Thyroid gland (tissue), 4 donors: ENCODE measurements around the gene CBR4. TPM values are rescaled to one million over a fixed set of nuclear protein-coding genes. Genes with fewer than 3 reads are reported as not detected.
A peak's percentile ranks its signal among the peaks of the same experiment; 100 is the strongest.

Experiments
- DNase-seq, 2 donors: peaks; one replicate each; pipeline ENCODE4 v3.0.0-alpha.2; 2019
- H3K27ac ChIP-seq, 3 donors: fragments of 200-600 bp; sonication (generic); 1 replicate in 2 of 3; 2 replicates in 1 of 3; pipeline ENCODE4 v1.5.1; 2016 to 2019; ENCODE audit warnings: mild to moderate bottlenecking in 1 of 3, moderate library complexity in 1 of 3
- H3K27me3 ChIP-seq: fragments of 200-600 bp; sonication (generic); one replicate; pipeline ENCODE4 v1.5.1; 2019
- H3K36me3 ChIP-seq, 2 donors: fragments of 200-600 bp; sonication (generic); one replicate each; pipeline ENCODE4 v1.5.1; 2016 to 2019
- H3K4me1 ChIP-seq, 2 donors: fragments of 200-600 bp; sonication (generic); one replicate each; pipeline ENCODE4 v1.5.1; 2017 to 2019
- H3K4me3 ChIP-seq, 3 donors: fragments of 200-600 bp; sonication (generic); replicated peaks in 1 of 3; 1 replicate in 2 of 3; 2 replicates in 1 of 3; pipeline ENCODE4 v1.5.1; 2016; ENCODE audit warnings: mild to moderate bottlenecking in 1 of 3
- H3K9me3 ChIP-seq: fragments of 200-600 bp; sonication (generic); one replicate; pipeline ENCODE4 v1.5.1; 2017
- CTCF ChIP-seq, 6 experiments: fragments of 200-600 bp in 3 of 6; fragments of 450-650 bp in 3 of 6; sonication (generic) in 3 of 6; IDR thresholded peaks; one replicate each; pipeline ENCODE4 v1.5.1; 2016 to 2019; ENCODE audit warnings: antibody characterized with exemption in 6 of 6, mild to moderate bottlenecking in 2 of 6, inconsistent platforms in 1 of 6, moderate library complexity in 1 of 6
- POLR2A ChIP-seq, 2 donors: fragments of 450-650 bp; IDR thresholded peaks; one replicate each; pipeline ENCODE4 v1.6.1; 2017; ENCODE audit warnings: antibody characterized with exemption in 2 of 2, mild to moderate bottlenecking in 2 of 2, moderate library complexity in 1 of 2
- WGBS, 2 donors: methylation state at CpG; one replicate each; pipeline ENCODE4 v1.1.5; 2017; 5-methylcytosine and 5-hydroxymethylcytosine counted together
- intact Hi-C: fragments of 100-400 bp; cut with DNase I; formaldehyde crosslinking; loops from one replicate; pipeline ENCODE4 v1.15.1; 2023
- total RNA-seq, 4 donors: library from RNA; depleted of rRNA; stranded (reverse); fragments of >200 nt; gene quantifications; one replicate each; pipeline ENCODE4 v1.2.3, GENCODE V29; 2016

CBR4 gene
- total RNA-seq, 4 donors from 2014 or later, result 47.7 to 54.2 (median 49.9) TPM

GRCh38 chr4:169015186-169015623, 5.2 kb upstream of the CBR4 start:
- intact Hi-C loops, result no loop called here
- 37 to 44% methylated on average over 5 of the region's 5 CpGs for WGBS, 2 donors
- H3K4me3 ChIP-seq, result no peak overlapping the region
- no peaks in the 10 kb centered on the region for H3K36me3 ChIP-seq
- no peaks in the 10 kb centered on the region for H3K4me1 ChIP-seq
- peak overlapping the region in 2 of 3 donors; percentile 22 to 63 for H3K27ac ChIP-seq
- H3K9me3 ChIP-seq, result no peaks in the 10 kb centered on the region
- H3K27me3 ChIP-seq, result no peaks in the 10 kb centered on the region
- peak; percentile 54 to 58 for DNase-seq
- TF ChIP-seq CTCF (IDR thresholded peaks at IDR 0.05) (no peak), POLR2A (IDR thresholded peaks at IDR 0.05) (no peak)

- no peaks in the 10 kb centered on the region for H3K36me3 ChIP-seq
Measured at GRCh38 chr4:169014586-169014985, 4.5 kb upstream of the CBR4 start.

GRCh38 chr4:169013396-169013795, 3.3 kb upstream of the CBR4 start:
- Histone ChIP-seq H3K27ac (no peak overlapping the region), H3K4me1 (peaks cover 5 to 6% of the 10 kb centered on the region in 2 donors), H3K4me3 (no peak overlapping the region), H3K27me3 (no peaks in the 10 kb centered on the region), H3K9me3 (no peaks in the 10 kb centered on the region), H3K36me3 (no peaks in the 10 kb centered on the region)
- intact Hi-C loops, result no loop called here
- no peak for TF ChIP-seq CTCF (IDR thresholded peaks at IDR 0.05)
- no peak for TF ChIP-seq POLR2A (IDR thresholded peaks at IDR 0.05)
- 78 to 88% methylated on average over 1 of the region's 1 CpG for WGBS, 2 donors
- DNase-seq, result no peak

More at GRCh38 chr4:169014586-169014985, 4.5 kb upstream of the CBR4 start:
- Histone ChIP-seq H3K27me3 (no peaks in the 10 kb centered on the region), H3K4me1 (no peaks in the 10 kb centered on the region), H3K9me3 (no peaks in the 10 kb centered on the region), H3K27ac (peak overlapping the region in 1 of 3 donors; percentile 27), H3K4me3 (no peak overlapping the region)
- no peak for DNase-seq
- TF ChIP-seq CTCF (IDR thresholded peaks at IDR 0.05) (no peak), POLR2A (IDR thresholded peaks at IDR 0.05) (no peak)
- intact Hi-C loops, result no loop called here
- 37 to 43% methylated on average over 2 of the region's 2 CpGs for WGBS, 2 donors

GRCh38 chr4:169012049-169012448, 2.0 kb upstream of the CBR4 start:
- Histone ChIP-seq H3K27ac (no peak overlapping the region), H3K9me3 (no peaks in the 10 kb centered on the region), H3K4me3 (no peak overlapping the region), H3K27me3 (no peaks in the 10 kb centered on the region), H3K4me1 (peaks cover 6 to 16% of the 10 kb centered on the region in 2 donors), H3K36me3 (no peaks in the 10 kb centered on the region)
- 73 to 90% methylated on average over 2 of the region's 2 CpGs for WGBS, 2 donors
- TF ChIP-seq POLR2A (IDR thresholded peaks at IDR 0.05) (no peak), CTCF (IDR thresholded peaks at IDR 0.05) (no peak)
- no peak for DNase-seq
- intact Hi-C loops, result no loop called here

GRCh38 chr4:169009286-169010124, 550 bp downstream of the CBR4 start:
- TF ChIP-seq POLR2A (IDR thresholded peaks at IDR 0.05) (peak in 1 of 2 donors; percentile 7), CTCF (IDR thresholded peaks at IDR 0.05) (no peak)
- WGBS, 2 donors, result 0% methylated on average over 43 to 44 of the region's 44 CpGs
- no peaks in the 10 kb centered on the region for H3K36me3 ChIP-seq
- H3K4me3 ChIP-seq, result peak overlapping the region; percentile 28 to 62 (median 54)
- DNase-seq, result peak; percentile 62 to 65
- peak overlapping the region; percentile 87 to 99 (median 92) for H3K27ac ChIP-seq
- intact Hi-C loops, result loop anchor here (10.0 kb wide), 1 partner anchor 85 kb away; no protein-coding TSS in a partner anchor
- no peaks in the 10 kb centered on the region for H3K27me3 ChIP-seq
- H3K4me1 ChIP-seq, result peaks cover 26 to 40% of the 10 kb centered on the region in 2 donors
- H3K9me3 ChIP-seq, result no peaks in the 10 kb centered on the region
